Astrocyte of the spinal cord (primary cell): ENCODE measurements around the gene RASEF.

Experiments
- DNase-seq: peaks from one replicate; pipeline ENCODE4 v3.0.0; 2011; ENCODE audit warnings: low read depth, low spot score
- H3K4me3 ChIP-seq: 2 replicates; pipeline ENCODE4 v1.5.1; 2011; ENCODE audit warnings: low read depth, mild to moderate bottlenecking, low read length, moderate library complexity
- CTCF ChIP-seq: IDR thresholded peaks from 2 replicates; pipeline ENCODE4 v1.5.1; 2012; ENCODE audit warnings: low read depth, mild to moderate bottlenecking, low read length, inconsistent platforms
- in situ Hi-C: cut with HindIII; loops from 2 replicates; pipeline ENCODE4 v1.10.0; 2017; ENCODE audit warnings: low sequenced_read_pairs

Gene RASEF

GRCh38 chr9:83011611-83012010 lies 51.3 kb downstream of the RASEF start:
- peak; percentile 74 for DNase-seq
- no peak overlapping the region for H3K4me3 ChIP-seq
- no peak for TF ChIP-seq CTCF
- in situ Hi-C loops = no loop called here

- no peak for DNase-seq
- no peak for TF ChIP-seq CTCF
- no peak overlapping the region for H3K4me3 ChIP-seq
- in situ Hi-C loops = no loop called here
Measured at GRCh38 chr9:83007521-83008300, 55.2 kb downstream of the RASEF start.

- no peak for DNase-seq
- TF ChIP-seq CTCF = no peak
- no peak overlapping the region for H3K4me3 ChIP-seq
- in situ Hi-C loops = no loop called here
Measured at GRCh38 chr9:83006378-83006777, 56.6 kb downstream of the RASEF start.

- H3K4me3 ChIP-seq = no peak overlapping the region
- TF ChIP-seq CTCF = no peak
- no peak for DNase-seq
- in situ Hi-C loops = no loop called here
Measured at GRCh38 chr9:83005963-83006362, 57.0 kb downstream of the RASEF start.

GRCh38 chr9:83005361-83005760 lies 57.6 kb downstream of the RASEF start:
- no peak for TF ChIP-seq CTCF
- in situ Hi-C loops = no loop called here
- no peak for DNase-seq
- H3K4me3 ChIP-seq = no peak overlapping the region

- H3K4me3 ChIP-seq = no peak overlapping the region
- TF ChIP-seq CTCF = no peak
- in situ Hi-C loops = no loop called here
- no peak for DNase-seq
Measured at GRCh38 chr9:83002329-83002728, 60.6 kb downstream of the RASEF start.
